K562 (cell line): ENCODE measurements around the gene PGGHG. TPM values are rescaled to one million over a fixed set of nuclear protein-coding genes. Genes with fewer than 3 reads are reported as not detected.
"Not testable (repeated sequence)": the region's sequence is repeated elsewhere in the genome, so short reads cannot be mapped to it uniquely, and the experiment has no call there.

Experiments used
- ATAC-seq: fragments of 200-7000 bp; cut with Tn5 transposase; 3 replicates; pipeline ENCODE4 v1.9.1; 2020; ENCODE audit warnings: moderate library complexity
- BruUV-seq: library from RNA; stranded (reverse); fragments of 400-500 nt; replicated peaks from 2 replicates; lab custom pipeline; 2021; lab: Mats Ljungman, UMichigan
- CTCF ChIA-PET: fragments of 300-600 bp; formaldehyde crosslinking; extraction: SDS; loops from one replicate; lab custom pipeline; 2021; ENCODE audit warnings: low intra/inter-chr PET ratio; lab: Yijun Ruan, JAX
- POLR2A ChIA-PET: fragments of 300-600, 350-650 bp; sonication (Branson Sonifier 250); formaldehyde crosslinking; extraction: SDS; loops from one replicate; lab custom pipeline; 2021; ENCODE audit warnings: antibody characterized with exemption, inconsistent platforms; lab: Yijun Ruan, JAX
- DNase-seq, 4 experiments: peaks; one replicate each; pipeline versions ENCODE4 v3.0.0 to v3.0.0-alpha.2; 2011 to 2018; ENCODE audit warnings: low spot score in 3 of 4, mixed read lengths in 3 of 4; ENCODE audit errors: extremely low read depth in 1 of 4
- FAIRE-seq: peaks from 2 replicates; lab custom pipeline; 2011; peaks lifted over from hg19 to GRCh38; lab: Jason Lieb, UNC
- H2AFZ ChIP-seq: 2 replicates; pipeline ENCODE4 v1.6.0; 2011; ENCODE audit warnings: low read depth, low read length, control low read depth, inconsistent platforms
- H3K27ac ChIP-seq: fragments of 200-600 bp; 3 replicates; pipeline ENCODE4 v1.8.0; 2011; ENCODE audit warnings: low read depth, mild to moderate bottlenecking, control low read depth, inconsistent platforms, low read length, moderate library complexity, mixed read lengths; ENCODE audit errors: extremely low read depth
- H3K27me3 ChIP-seq, 2 experiments: fragments of 300-600 bp in 1 of 2; 2 replicates in 1 of 2; 3 replicates in 1 of 2; pipeline versions ENCODE4 v1.6.0 to v1.8.0; 2011; ENCODE audit warnings: inconsistent platforms in 2 of 2, low read length in 2 of 2, mild to moderate bottlenecking in 1 of 2, mixed read lengths in 1 of 2, moderate library complexity in 1 of 2; ENCODE audit not compliant: control insufficient read depth in 2 of 2, insufficient read depth in 2 of 2
- H3K36me3 ChIP-seq: fragments of 300-600 bp; 3 replicates; pipeline ENCODE4 v1.8.0; 2011; ENCODE audit warnings: mild to moderate bottlenecking, low read length, inconsistent platforms; ENCODE audit not compliant: control insufficient read depth, insufficient read depth
- H3K4me1 ChIP-seq, 2 experiments: fragments of 200-600 bp in 1 of 2; replicated peaks in 1 of 2; 2 replicates in 1 of 2; 3 replicates in 1 of 2; pipeline versions ENCODE4 v1.5.1 to v1.8.0; 2011; ENCODE audit warnings: inconsistent platforms in 2 of 2, low read length in 2 of 2, mild to moderate bottlenecking in 1 of 2, mixed read lengths in 1 of 2, moderate library complexity in 1 of 2; ENCODE audit not compliant: control insufficient read depth in 2 of 2, insufficient read depth in 2 of 2
- H3K4me2 ChIP-seq: 2 replicates; pipeline ENCODE4 v1.6.1; 2011; ENCODE audit warnings: low read length, control low read depth, inconsistent platforms, mixed read lengths; ENCODE audit not compliant: insufficient read depth
- H3K4me3 ChIP-seq: fragments of 200-600 bp; sonication (generic), shearing (Covaris generic); 2 replicates; pipeline ENCODE4 v1.5.1; 2016; ENCODE audit warnings: control low read depth, inconsistent platforms
- H3K79me2 ChIP-seq: fragments of 200-600 bp; 3 replicates; pipeline ENCODE4 v1.8.0; 2011; ENCODE audit warnings: low read length, inconsistent platforms; ENCODE audit not compliant: control insufficient read depth, insufficient read depth
- H3K9ac ChIP-seq, 2 experiments: 2 replicates each; pipeline versions ENCODE4 v1.6.0 to v1.6.1; 2011; ENCODE audit warnings: low read depth in 2 of 2, low read length in 2 of 2, control low read depth in 1 of 2, inconsistent platforms in 1 of 2, mild to moderate bottlenecking in 1 of 2, mixed read lengths in 1 of 2; ENCODE audit not compliant: insufficient read depth in 1 of 2
- H3K9me1 ChIP-seq: one replicate; pipeline ENCODE4 v1.6.0; 2011; ENCODE audit warnings: inconsistent platforms, mild to moderate bottlenecking, low read length, moderate library complexity; ENCODE audit not compliant: control insufficient read depth, insufficient read depth
- H3K9me3 ChIP-seq: replicated peaks from 2 replicates; pipeline ENCODE4 v1.5.1; 2011; ENCODE audit warnings: low read depth, low read length, inconsistent platforms; ENCODE audit not compliant: control insufficient read depth, insufficient read depth
- H4K20me1 ChIP-seq: replicated peaks from 2 replicates; pipeline ENCODE4 v1.6.1; 2011; ENCODE audit warnings: low read length, inconsistent platforms, mixed read lengths; ENCODE audit not compliant: control insufficient read depth, insufficient read depth
- CXXC5 ChIP-seq: fragments of 250-450 bp; sonication (Bioruptor Pico); IDR thresholded peaks from 2 replicates; pipeline ENCODE4 v1.8.0; 2022; ENCODE audit warnings: inconsistent platforms, mild to moderate bottlenecking, moderate library complexity
- DMBX1 ChIP-seq: fragments of 250-450 bp; sonication (Bioruptor Pico); IDR thresholded peaks from 2 replicates; pipeline ENCODE4 v1.8.0; 2022; ENCODE audit warnings: inconsistent platforms, mild to moderate bottlenecking, moderate library complexity, borderline replicate concordance
- EP400 ChIP-seq: fragments of 450-650 bp; IDR thresholded peaks from 2 replicates; pipeline ENCODE4 v1.6.1; 2017; ENCODE audit warnings: antibody characterized with exemption, mild to moderate bottlenecking, moderate library complexity
- HDAC2 ChIP-seq: fragments of 450-650 bp; IDR thresholded peaks from 2 replicates; pipeline ENCODE4 v1.6.1; 2016; ENCODE audit warnings: mild to moderate bottlenecking
- POLR2A ChIP-seq: fragments of 450-650 bp; conservative IDR thresholded peaks from 2 replicates; pipeline ENCODE4 v1.6.1; 2016
- RBFOX2 ChIP-seq: fragments of 200-400 bp; formaldehyde crosslinking; IDR thresholded peaks from 2 replicates; pipeline ENCODE4 v1.6.1; 2017; ENCODE audit warnings: low read depth, mild to moderate bottlenecking, low read length, moderate library complexity
- SMAD4 ChIP-seq: fragments of 250-450 bp; sonication (Bioruptor Pico); conservative IDR thresholded peaks from 2 replicates; pipeline ENCODE4 v1.8.0; 2021; ENCODE audit warnings: inconsistent platforms, mild to moderate bottlenecking, moderate library complexity
- ZFX ChIP-seq: sonication (generic); formaldehyde crosslinking; IDR thresholded peaks from 2 replicates; pipeline ENCODE4 v1.8.0; 2022; ENCODE audit warnings: mild to moderate bottlenecking, missing genetic modification reagents, moderate library complexity
- WGBS: fragments of 100-300 bp; shearing (Covaris generic); methylation state at CpG from one replicate; pipeline ENCODE4 v1.1.6; 2016; ENCODE audit warnings: low coverage, mixed read lengths; ENCODE audit not compliant: insufficient coverage; ENCODE audit errors: missing lambda C conversion rate; 5-methylcytosine and 5-hydroxymethylcytosine counted together
- in situ Hi-C: fragments of 300-500 bp; cut with MboI; formaldehyde crosslinking; loops from 4 replicates; pipeline ENCODE4 v1.15.0; 2018; ENCODE audit warnings: inconsistent platforms, mixed read lengths
- intact Hi-C: fragments of 100-400 bp; cut with micrococcal nuclease; formaldehyde crosslinking; loops from 2 replicates; pipeline ENCODE4 v1.14.2; 2022
- polyA plus RNA-seq, 8 experiments: library from polyadenylated mRNA; depleted of rRNA in 4 of 8; stranded (reverse) in 5 of 8; unstranded in 3 of 8; fragments of >200 nt; fragmentation: Nextera tagmentation in 2 of 8; fragmentation: Illumina TruSeq in 1 of 8; extraction: Ambion mirVana in 2 of 8; extraction: Trizol in 1 of 8; gene quantifications; 2 replicates each; pipeline versions ENCODE4 v1.2.1 to v1.2.3, GENCODE V29; 2011 to 2014; ENCODE audit warnings: inconsistent platforms in 1 of 8, missing spikeins in 1 of 8
- total RNA-seq, 7 experiments: library from RNA; depleted of rRNA in 6 of 7; stranded (reverse); fragments of >200 nt in 6 of 7; fragmentation: Illumina TruSeq in 2 of 7; extraction: Trizol in 2 of 7; gene quantifications; 2 replicates each; pipeline versions ENCODE4 v1.2.1 to v1.2.3, GENCODE V29; 2011 to 2021; ENCODE audit warnings: low replicate concordance in 1 of 7
- TF ChIP-seq, protein P1 (sequence below), 2 experiments: fragments of 450-650 bp; conservative IDR thresholded peaks; 2 replicates each; pipeline ENCODE4 v1.6.1; 2017; ENCODE audit warnings: mild to moderate bottlenecking in 2 of 2, moderate library complexity in 2 of 2

PGGHG gene
- total and polyA plus RNA-seq, 9 of the 15 experiments (the other 6 are each of a cell fraction or from before 2014, with no cell fraction given): 0.38 to 85.1 (median 18.1) TPM

GRCh38 chr11:319121-319887 lies 30.4 kb downstream of the PGGHG start:
- CTCF ChIA-PET, intact Hi-C loops, H2AFZ ChIP-seq, H3K9me3 ChIP-seq, H3K9me1 ChIP-seq, in situ Hi-C loops, FAIRE-seq, BruUV-seq, H3K27me3 ChIP-seq, H4K20me1 ChIP-seq: not testable (repeated sequence)
- DNase-seq (peak in 2 of 4 experiments; percentile 33 to 49), ATAC-seq (peak; percentile 35)
- peak overlapping the region; percentile 62; the same call in 2 of the 3 replicates for H3K27ac ChIP-seq
- H3K4me1 ChIP-seq: peaks cover 15 to 50% of the 10 kb centered on the region in 2 experiments
- H3K9ac ChIP-seq: peak overlapping the region; percentile 68 to 90
- H3K36me3 ChIP-seq: peaks cover 29% of the 10 kb centered on the region; the same call in 1 of the 3 replicates
- H3K4me3 ChIP-seq: peak overlapping the region; percentile 27
- H3K4me2 ChIP-seq: peak overlapping the region; percentile 70
- peaks cover 56% of the 10 kb centered on the region for H3K79me2 ChIP-seq
- POLR2A ChIA-PET: interaction anchor here (0.6 kb wide), 1 partner anchor 10 kb away, joined by 3 read pairs; no protein-coding TSS in a partner anchor
- 24% methylated on average over 14 of the region's 29 CpGs for WGBS
- TF ChIP-seq EP400 (peak; percentile 26; the same call in 1 of the 2 replicates), HDAC2 (0 out of 2 replicates have a peak, but pooled peaks have one; percentile 40), SMAD4 (CRISPR knock-in tag) (peak; percentile 39; the same call in 1 of the 2 replicates), DMBX1 (CRISPR knock-in tag) (peak; percentile 53; the same call in 1 of the 2 replicates), RBFOX2 (peak; percentile 66), ZFX (peak; percentile 51), POLR2A (peak; percentile 44; the same call in 1 of the 2 replicates), CXXC5 (CRISPR knock-in tag) (peak; percentile 44; the same call in 1 of the 2 replicates)
- TF ChIP-seq, protein P1, sequence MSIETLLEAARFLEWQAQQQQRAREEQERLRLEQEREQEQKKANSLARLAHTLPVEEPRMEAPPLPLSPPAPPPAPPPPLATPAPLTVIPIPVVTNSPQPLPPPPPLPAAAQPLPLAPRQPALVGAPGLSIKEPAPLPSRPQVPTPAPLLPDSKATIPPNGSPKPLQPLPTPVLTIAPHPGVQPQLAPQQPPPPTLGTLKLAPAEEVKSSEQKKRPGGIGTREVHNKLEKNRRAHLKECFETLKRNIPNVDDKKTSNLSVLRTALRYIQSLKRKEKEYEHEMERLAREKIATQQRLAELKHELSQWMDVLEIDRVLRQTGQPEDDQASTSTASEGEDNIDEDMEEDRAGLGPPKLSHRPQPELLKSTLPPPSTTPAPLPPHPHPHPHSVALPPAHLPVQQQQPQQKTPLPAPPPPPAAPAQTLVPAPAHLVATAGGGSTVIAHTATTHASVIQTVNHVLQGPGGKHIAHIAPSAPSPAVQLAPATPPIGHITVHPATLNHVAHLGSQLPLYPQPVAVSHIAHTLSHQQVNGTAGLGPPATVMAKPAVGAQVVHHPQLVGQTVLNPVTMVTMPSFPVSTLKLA (conservative IDR thresholded peaks at IDR 0.05): peak in 1 of 2 experiments; percentile 62; a peak in 3 of 4 replicates
